ENCODE measurements around the gene DDN.

DNA sequence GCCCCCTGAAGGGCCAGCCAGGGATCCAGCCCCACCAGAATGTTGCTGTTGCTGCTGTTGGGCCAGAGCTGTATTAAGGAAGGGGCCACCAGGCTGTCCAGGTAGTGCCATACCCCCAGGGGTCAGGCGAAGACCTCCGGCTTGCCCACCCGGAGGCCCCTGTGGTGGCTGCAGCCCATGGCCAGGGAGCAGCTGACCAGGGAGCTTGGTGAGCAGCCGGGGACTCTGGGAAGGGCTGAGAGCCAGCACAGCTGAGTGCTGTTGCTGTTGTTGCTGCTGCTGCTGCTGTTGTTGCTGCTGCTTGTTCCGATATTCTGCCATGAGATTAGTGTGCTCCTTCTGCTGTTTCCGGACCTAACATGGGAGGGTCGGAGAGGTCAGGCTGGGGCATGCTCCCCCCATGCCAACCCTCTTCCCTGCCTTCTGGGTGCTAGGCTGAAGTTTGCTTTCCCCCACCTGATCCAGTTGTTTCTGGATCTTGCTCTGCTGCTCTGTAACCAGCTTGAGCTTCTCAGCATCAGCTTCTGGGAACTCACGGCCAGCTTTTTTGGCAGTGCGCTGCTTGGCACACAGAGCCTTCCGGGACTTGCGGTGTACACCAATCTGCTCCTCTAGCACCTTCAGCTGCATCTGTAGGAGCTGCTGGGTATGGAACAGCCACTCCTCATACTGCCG is 34.6 kb upstream of the DDN start:
- TF ChIP-seq, protein P1, sequence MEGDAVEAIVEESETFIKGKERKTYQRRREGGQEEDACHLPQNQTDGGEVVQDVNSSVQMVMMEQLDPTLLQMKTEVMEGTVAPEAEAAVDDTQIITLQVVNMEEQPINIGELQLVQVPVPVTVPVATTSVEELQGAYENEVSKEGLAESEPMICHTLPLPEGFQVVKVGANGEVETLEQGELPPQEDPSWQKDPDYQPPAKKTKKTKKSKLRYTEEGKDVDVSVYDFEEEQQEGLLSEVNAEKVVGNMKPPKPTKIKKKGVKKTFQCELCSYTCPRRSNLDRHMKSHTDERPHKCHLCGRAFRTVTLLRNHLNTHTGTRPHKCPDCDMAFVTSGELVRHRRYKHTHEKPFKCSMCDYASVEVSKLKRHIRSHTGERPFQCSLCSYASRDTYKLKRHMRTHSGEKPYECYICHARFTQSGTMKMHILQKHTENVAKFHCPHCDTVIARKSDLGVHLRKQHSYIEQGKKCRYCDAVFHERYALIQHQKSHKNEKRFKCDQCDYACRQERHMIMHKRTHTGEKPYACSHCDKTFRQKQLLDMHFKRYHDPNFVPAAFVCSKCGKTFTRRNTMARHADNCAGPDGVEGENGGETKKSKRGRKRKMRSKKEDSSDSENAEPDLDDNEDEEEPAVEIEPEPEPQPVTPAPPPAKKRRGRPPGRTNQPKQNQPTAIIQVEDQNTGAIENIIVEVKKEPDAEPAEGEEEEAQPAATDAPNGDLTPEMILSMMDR (IDR thresholded peaks at IDR 0.05; ENCODE audit: insufficient read depth, low read length): no peak
- no peak for TF ChIP-seq POLR2AphosphoS5 (IDR thresholded peaks at IDR 0.05; ENCODE audit: low read depth)
